Pericardium fibroblast (primary cell): ENCODE measurements around the gene TRIM74. TPM values are rescaled to one million over a fixed set of nuclear protein-coding genes. Genes with fewer than 3 reads are reported as not detected.

ENCODE experiments used
- total RNA-seq: library from RNA; depleted of rRNA; stranded (reverse); fragments of >200 nt; gene quantifications from 2 replicates; pipeline ENCODE4 v1.2.3, GENCODE V29; 2015

Gene TRIM74
- not detected in 2 replicates for total RNA-seq

DNA sequence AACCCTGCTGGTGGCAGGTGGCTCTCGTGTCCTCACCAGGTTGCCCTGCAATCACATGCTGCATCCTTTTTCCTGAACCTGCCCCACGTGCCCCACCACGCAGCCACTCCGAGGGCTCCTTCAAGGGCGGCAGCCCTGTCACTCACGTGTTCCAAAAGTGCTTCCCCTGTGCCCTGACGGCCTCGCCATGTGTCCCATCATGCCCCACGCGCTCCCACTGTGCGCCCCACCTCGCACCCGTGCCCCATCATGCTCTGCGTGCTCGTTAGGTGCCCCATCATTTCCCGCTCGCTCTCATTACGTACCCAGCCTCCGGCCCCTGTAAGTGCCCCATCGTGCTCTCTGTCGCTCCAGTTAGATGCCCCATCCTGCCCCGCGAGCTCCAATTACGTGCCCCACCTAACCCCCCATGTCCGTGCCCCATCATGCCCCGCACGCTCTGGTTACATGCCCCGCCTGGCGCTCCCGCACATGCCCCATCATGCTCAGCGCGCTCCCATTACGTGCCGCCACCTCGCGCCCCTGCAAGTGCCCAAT, at the start of gene TRIM74:
TRIM74 (minus strand) TSS at position 487 of the 537 bp plus-strand sequence. CDS start 3,309 bp downstream, outside the sequence.

DNA sequence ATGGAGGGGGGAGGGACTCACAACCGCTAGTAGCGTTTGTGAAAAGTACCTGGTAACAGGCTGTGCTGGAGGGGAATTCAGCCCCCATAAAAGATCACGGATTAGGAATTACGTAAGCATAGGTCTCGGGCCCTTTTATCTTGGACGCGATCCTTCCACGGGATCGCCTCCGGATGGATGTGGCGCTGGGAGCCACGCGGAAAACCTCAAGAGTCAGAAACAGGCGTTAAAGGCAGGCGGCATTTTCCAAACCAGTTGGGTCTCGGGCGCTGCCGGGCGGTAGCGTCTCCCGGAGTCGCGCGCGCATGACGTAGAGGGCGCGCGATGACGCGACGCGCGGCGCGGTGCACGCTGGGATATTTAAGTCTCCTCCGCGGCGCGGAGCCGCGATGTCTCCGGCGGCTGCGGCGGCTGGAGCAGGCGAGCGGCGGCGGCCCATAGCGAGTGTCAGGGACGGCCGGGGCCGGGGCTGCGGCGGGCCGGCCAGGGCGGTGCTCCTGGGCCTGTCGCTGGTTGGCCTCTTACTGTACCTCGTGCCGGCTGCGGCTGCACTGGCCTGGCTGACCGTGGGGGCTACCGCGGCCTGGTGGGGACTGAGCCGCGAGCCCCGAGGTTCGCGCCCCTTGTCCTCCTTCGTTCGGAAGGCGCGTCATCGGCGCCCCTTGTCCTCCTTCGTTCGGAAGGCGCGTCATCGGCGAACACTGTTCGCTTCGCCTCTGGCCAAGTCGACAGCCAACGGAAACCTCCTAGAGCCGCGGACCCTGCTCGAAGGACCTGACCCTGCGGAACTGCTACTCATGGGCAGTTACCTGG, 44.3 kb downstream of the TRIM74 start, which contains the start of gene POM121:
POM121 (plus strand) TSS at position 363 of the 813 bp plus-strand sequence; CDS start at position 390, 27 bp downstream.

Other genes with a start within 250 kb of the TRIM74 start
- 0.82 and 5.3 TPM in 2 replicates for gene TYW1B, start 141.3 kb downstream of the TRIM74 start, total RNA-seq
- gene POM121, start 44.4 kb downstream of the TRIM74 start, total RNA-seq, result 7.6 and 8.8 TPM in 2 replicates
- gene SPDYE8, start 60.3 kb upstream of the TRIM74 start, total RNA-seq, result not detected in 2 replicates
- gene SPDYE11, start 88.4 kb upstream of the TRIM74 start, total RNA-seq, result not detected in 2 replicates
- not detected in 2 replicates for gene SPDYE9, start 116.6 kb upstream of the TRIM74 start, total RNA-seq